ENCODE results near the gene IL3RA.
"Not testable (repeated sequence)": the region's sequence is repeated elsewhere in the genome, so short reads cannot be mapped to it uniquely, and the experiment has no call there.

Gene IL3RA

GRCh38 chrX:1336331-1336943, at the start of gene IL3RA:
IL3RA (plus strand) TSS chrX:1336785; CDS start chrX:1341766, 4,981 bp downstream.
- H3K4me3 ChIP-seq (ENCODE audit: low read length), result no peak within 1 kb of the TSS
- DNase-seq (ENCODE audit: low read depth, low spot score), result no peak
- no CpG with 5 or more reads among the region's 14 CpGs for WGBS (ENCODE audit: insufficient coverage, insufficient read length)

GRCh38 chrX:1289535-1289934, 47.0 kb upstream of the IL3RA start:
- WGBS (ENCODE audit: insufficient coverage, insufficient read length), result 100% methylated on average over 1 of the region's 1 CpG
- no peaks in the 10 kb centered on the region for H3K27me3 ChIP-seq (ENCODE audit: control insufficient read depth, insufficient read depth, low read length)
- H3K4me1 ChIP-seq (ENCODE audit: control insufficient read depth, insufficient read depth, low read length), result no peaks in the 10 kb centered on the region
- DNase-seq (ENCODE audit: low read depth, low spot score), result no peak
- no peaks in the 10 kb centered on the region for H3K36me3 ChIP-seq (ENCODE audit: control insufficient read depth, insufficient read depth, low read length)
- no peaks in the 10 kb centered on the region for H3K9me3 ChIP-seq (ENCODE audit: control insufficient read depth, insufficient read depth, low read length)
- no peak overlapping the region for H3K27ac ChIP-seq (ENCODE audit: low read length)
- H3K4me3 ChIP-seq (ENCODE audit: low read length), result no peak overlapping the region

More at GRCh38 chrX:1336331-1336943, at the start of gene IL3RA:
- Histone ChIP-seq H3K27ac (ENCODE audit: low read length) (no peak within 1 kb of the TSS), H3K27me3 (ENCODE audit: control insufficient read depth, insufficient read depth, low read length) (no peaks in the 10 kb centered on the region), H3K4me1 (ENCODE audit: control insufficient read depth, insufficient read depth, low read length) (no peaks in the 10 kb centered on the region), H3K9me3 (ENCODE audit: control insufficient read depth, insufficient read depth, low read length) (no peaks in the 10 kb centered on the region), H3K36me3 (ENCODE audit: control insufficient read depth, insufficient read depth, low read length) (no peaks in the 10 kb centered on the region)

GRCh38 chrX:1291110-1291740, 45.4 kb upstream of the IL3RA start:
- no peak overlapping the region for H3K4me3 ChIP-seq (ENCODE audit: low read length)
- H3K27ac ChIP-seq (ENCODE audit: low read length), result no peak overlapping the region
- H3K27me3 ChIP-seq (ENCODE audit: control insufficient read depth, insufficient read depth, low read length), result no peaks in the 10 kb centered on the region
- no peaks in the 10 kb centered on the region for H3K36me3 ChIP-seq (ENCODE audit: control insufficient read depth, insufficient read depth, low read length)
- no peaks in the 10 kb centered on the region for H3K9me3 ChIP-seq (ENCODE audit: control insufficient read depth, insufficient read depth, low read length)
- no peak for DNase-seq (ENCODE audit: low read depth, low spot score)
- H3K4me1 ChIP-seq (ENCODE audit: control insufficient read depth, insufficient read depth, low read length), result no peaks in the 10 kb centered on the region
- no CpG with 5 or more reads among the region's 9 CpGs for WGBS (ENCODE audit: insufficient coverage, insufficient read length)

GRCh38 chrX:1292575-1293290, 43.9 kb upstream of the IL3RA start:
- no peaks in the 10 kb centered on the region for H3K27me3 ChIP-seq (ENCODE audit: control insufficient read depth, insufficient read depth, low read length)
- no peaks in the 10 kb centered on the region for H3K36me3 ChIP-seq (ENCODE audit: control insufficient read depth, insufficient read depth, low read length)
- DNase-seq (ENCODE audit: low read depth, low spot score), result no peak
- no peak overlapping the region for H3K4me3 ChIP-seq (ENCODE audit: low read length)
- H3K27ac ChIP-seq (ENCODE audit: low read length), result no peak overlapping the region
- no peaks in the 10 kb centered on the region for H3K9me3 ChIP-seq (ENCODE audit: control insufficient read depth, insufficient read depth, low read length)
- no peaks in the 10 kb centered on the region for H3K4me1 ChIP-seq (ENCODE audit: control insufficient read depth, insufficient read depth, low read length)
- no CpG with 5 or more reads among the region's 22 CpGs for WGBS (ENCODE audit: insufficient coverage, insufficient read length)

GRCh38 chrX:1294301-1295067, 42.1 kb upstream of the IL3RA start:
- no CpG with 5 or more reads among the region's 29 CpGs for WGBS (ENCODE audit: insufficient coverage, insufficient read length)
- Histone ChIP-seq H3K9me3 (ENCODE audit: control insufficient read depth, insufficient read depth, low read length) (no peaks in the 10 kb centered on the region; the same call in 1 of the 2 replicates), H3K27me3 (ENCODE audit: control insufficient read depth, insufficient read depth, low read length) (no peaks in the 10 kb centered on the region)

DNA sequence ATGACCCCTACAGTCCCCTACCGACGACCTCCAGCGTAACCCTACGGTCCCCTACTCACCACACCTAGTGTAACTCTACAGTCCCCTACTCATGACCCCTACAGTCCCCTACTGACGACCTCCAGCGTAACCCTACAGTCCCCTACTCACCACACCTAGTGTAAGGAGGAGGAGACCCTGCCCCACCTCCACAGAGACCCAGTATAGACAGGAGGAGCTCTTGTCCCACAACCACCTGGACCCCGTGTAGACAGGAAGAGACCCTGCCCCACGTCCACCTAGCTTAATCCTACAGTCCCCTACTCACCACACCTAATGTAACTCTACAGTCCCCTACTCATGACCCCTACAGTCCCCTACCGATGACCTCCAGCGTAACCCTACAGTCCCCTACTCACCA, 41.0 kb upstream of the IL3RA start:
- 0 out of 2 replicates have a peak, but pooled peaks cover under 1% of the 10 kb centered on the region for H3K4me1 ChIP-seq (ENCODE audit: control insufficient read depth, insufficient read depth, low read length)
- peaks cover 3% of the 10 kb centered on the region; the same call in 1 of the 2 replicates for H3K36me3 ChIP-seq (ENCODE audit: control insufficient read depth, insufficient read depth, low read length)
- DNase-seq (ENCODE audit: low read depth, low spot score), result no peak
- no peak overlapping the region for H3K27ac ChIP-seq (ENCODE audit: low read length)
- H3K27me3 ChIP-seq (ENCODE audit: control insufficient read depth, insufficient read depth, low read length), result no peaks in the 10 kb centered on the region
- no peaks in the 10 kb centered on the region; the same call in 1 of the 2 replicates for H3K9me3 ChIP-seq (ENCODE audit: control insufficient read depth, insufficient read depth, low read length)
- no peak overlapping the region for H3K4me3 ChIP-seq (ENCODE audit: low read length)
- WGBS (ENCODE audit: insufficient coverage, insufficient read length), result no CpG with 5 or more reads among the region's 10 CpGs

More at GRCh38 chrX:1294301-1295067, 42.1 kb upstream of the IL3RA start:
- no peak overlapping the region for H3K4me3 ChIP-seq (ENCODE audit: low read length)
- no peak overlapping the region for H3K27ac ChIP-seq (ENCODE audit: low read length)
- H3K4me1 ChIP-seq (ENCODE audit: control insufficient read depth, insufficient read depth, low read length), result no peaks in the 10 kb centered on the region
- H3K36me3 ChIP-seq (ENCODE audit: control insufficient read depth, insufficient read depth, low read length), result peaks cover 3% of the 10 kb centered on the region; the same call in 1 of the 2 replicates
- no peak for DNase-seq (ENCODE audit: low read depth, low spot score)

DNA sequence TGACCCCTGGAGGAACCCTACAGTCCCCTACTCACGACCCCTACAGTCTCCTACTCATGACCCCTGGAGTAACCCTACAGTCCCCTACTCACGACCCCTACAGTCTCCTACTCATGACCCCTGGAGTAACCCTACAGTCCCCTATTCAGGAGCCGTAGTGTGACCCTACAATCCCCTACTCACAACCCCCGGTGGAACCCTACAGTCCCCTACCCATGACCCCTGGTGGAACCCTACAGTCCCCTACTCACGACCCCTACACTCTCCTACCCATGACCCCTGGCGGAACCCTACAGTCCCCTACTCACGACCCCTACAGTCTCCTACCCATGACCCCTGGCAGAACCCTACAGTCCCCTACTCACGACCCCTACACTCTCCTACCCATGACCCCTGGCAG, 39.0 kb upstream of the IL3RA start:
- not testable (repeated sequence) for H3K27ac ChIP-seq (ENCODE audit: low read length); H3K9me3 ChIP-seq (ENCODE audit: control insufficient read depth, insufficient read depth, low read length); H3K36me3 ChIP-seq (ENCODE audit: control insufficient read depth, insufficient read depth, low read length); DNase-seq (ENCODE audit: low read depth, low spot score); H3K4me1 ChIP-seq (ENCODE audit: control insufficient read depth, insufficient read depth, low read length); H3K27me3 ChIP-seq (ENCODE audit: control insufficient read depth, insufficient read depth, low read length); H3K4me3 ChIP-seq (ENCODE audit: low read length)
- WGBS (ENCODE audit: insufficient coverage, insufficient read length), result no CpG with 5 or more reads among the region's 8 CpGs

DNA sequence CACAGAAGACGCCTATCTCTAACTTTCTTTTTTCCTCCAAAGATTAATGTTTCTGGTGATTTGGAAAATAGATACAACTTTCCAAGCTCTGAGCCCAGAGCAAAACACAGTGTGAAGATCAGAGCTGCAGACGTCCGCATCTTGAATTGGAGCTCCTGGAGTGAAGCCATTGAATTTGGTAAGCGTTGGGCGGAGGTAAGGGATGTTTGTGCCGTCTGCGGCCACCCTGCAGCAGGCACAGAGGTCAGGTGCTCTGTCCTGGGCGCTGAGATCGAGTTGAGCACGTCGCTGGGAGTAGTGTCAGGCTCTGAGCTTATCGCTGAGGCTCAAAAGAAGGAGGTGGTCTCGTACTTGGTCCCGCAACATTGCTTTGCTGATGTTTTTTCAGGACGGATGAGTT, 36.1 kb upstream of the IL3RA start:
- Histone ChIP-seq H3K27me3 (ENCODE audit: control insufficient read depth, insufficient read depth, low read length) (no peaks in the 10 kb centered on the region), H3K36me3 (ENCODE audit: control insufficient read depth, insufficient read depth, low read length) (peaks cover 5% of the 10 kb centered on the region), H3K4me3 (ENCODE audit: low read length) (no peak overlapping the region), H3K4me1 (ENCODE audit: control insufficient read depth, insufficient read depth, low read length) (peaks cover 1% of the 10 kb centered on the region; the same call in 1 of the 2 replicates), H3K27ac (ENCODE audit: low read length) (no peak overlapping the region), H3K9me3 (ENCODE audit: control insufficient read depth, insufficient read depth, low read length) (no peaks in the 10 kb centered on the region; the same call in 1 of the 2 replicates)
- DNase-seq (ENCODE audit: low read depth, low spot score), result peak; percentile 29
- WGBS (ENCODE audit: insufficient coverage, insufficient read length), result no CpG with 5 or more reads among the region's 15 CpGs

DNA sequence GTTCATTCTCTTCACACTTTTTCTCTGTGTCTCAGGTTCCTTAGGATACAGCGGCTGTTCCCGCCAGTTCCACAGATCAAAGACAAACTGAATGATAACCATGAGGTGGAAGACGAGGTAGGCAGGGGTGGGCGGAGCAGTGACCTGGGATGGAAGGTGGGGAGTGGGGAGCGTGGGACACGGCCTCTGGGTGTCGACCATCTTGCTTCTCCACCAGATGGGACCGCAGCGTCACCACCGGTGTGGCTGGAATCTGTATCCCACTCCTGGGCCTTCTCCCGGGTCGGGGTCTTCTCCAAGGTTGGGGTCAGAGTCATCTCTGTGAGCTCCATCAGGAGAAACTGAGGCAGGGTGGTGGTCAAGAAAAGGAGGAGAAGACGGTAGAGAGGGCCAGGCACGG, 31.2 kb upstream of the IL3RA start:
- Histone ChIP-seq H3K27ac (ENCODE audit: low read length) (no peak overlapping the region), H3K36me3 (ENCODE audit: control insufficient read depth, insufficient read depth, low read length) (peaks cover 2% of the 10 kb centered on the region; the same call in 1 of the 2 replicates), H3K4me1 (ENCODE audit: control insufficient read depth, insufficient read depth, low read length) (peaks cover 1% of the 10 kb centered on the region; the same call in 1 of the 2 replicates), H3K27me3 (ENCODE audit: control insufficient read depth, insufficient read depth, low read length) (no peaks in the 10 kb centered on the region), H3K9me3 (ENCODE audit: control insufficient read depth, insufficient read depth, low read length) (no peaks in the 10 kb centered on the region), H3K4me3 (ENCODE audit: low read length) (no peak overlapping the region)
- no peak for DNase-seq (ENCODE audit: low read depth, low spot score)
- WGBS (ENCODE audit: insufficient coverage, insufficient read length), result no CpG with 5 or more reads among the region's 14 CpGs

Measured in iPS DF 6.9 (cell line).